ENCODE data around the gene ATP11A.

DNA sequence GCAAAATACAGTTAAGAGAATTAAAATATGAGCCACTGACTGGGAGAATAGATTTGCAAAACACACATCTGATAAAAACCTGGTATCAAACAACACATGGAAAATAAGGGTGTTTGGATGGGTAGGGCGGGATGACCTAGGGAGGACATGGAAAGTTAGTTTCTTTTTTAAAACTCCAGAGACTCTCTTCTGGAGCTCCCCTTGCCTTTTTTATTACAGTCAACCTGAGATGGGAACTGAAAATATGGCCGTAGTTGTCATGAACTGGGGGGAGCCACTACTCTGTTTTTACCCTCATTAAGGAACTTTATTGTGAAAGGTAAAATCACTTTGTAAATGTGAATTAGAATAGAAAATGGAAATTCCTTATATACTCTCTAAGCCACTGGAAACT is 113.0 kb downstream of the ATP11A start:
- no peak for TF ChIP-seq POLR2A (IDR thresholded peaks at IDR 0.05)
- TF ChIP-seq, protein P1, sequence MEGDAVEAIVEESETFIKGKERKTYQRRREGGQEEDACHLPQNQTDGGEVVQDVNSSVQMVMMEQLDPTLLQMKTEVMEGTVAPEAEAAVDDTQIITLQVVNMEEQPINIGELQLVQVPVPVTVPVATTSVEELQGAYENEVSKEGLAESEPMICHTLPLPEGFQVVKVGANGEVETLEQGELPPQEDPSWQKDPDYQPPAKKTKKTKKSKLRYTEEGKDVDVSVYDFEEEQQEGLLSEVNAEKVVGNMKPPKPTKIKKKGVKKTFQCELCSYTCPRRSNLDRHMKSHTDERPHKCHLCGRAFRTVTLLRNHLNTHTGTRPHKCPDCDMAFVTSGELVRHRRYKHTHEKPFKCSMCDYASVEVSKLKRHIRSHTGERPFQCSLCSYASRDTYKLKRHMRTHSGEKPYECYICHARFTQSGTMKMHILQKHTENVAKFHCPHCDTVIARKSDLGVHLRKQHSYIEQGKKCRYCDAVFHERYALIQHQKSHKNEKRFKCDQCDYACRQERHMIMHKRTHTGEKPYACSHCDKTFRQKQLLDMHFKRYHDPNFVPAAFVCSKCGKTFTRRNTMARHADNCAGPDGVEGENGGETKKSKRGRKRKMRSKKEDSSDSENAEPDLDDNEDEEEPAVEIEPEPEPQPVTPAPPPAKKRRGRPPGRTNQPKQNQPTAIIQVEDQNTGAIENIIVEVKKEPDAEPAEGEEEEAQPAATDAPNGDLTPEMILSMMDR (IDR thresholded peaks at IDR 0.05): no peak
